Endothelial cell of umbilical vein (primary cell): ENCODE measurements around the gene BABAM2. TPM values are rescaled to one million over a fixed set of nuclear protein-coding genes. Genes with fewer than 3 reads are reported as not detected.

ENCODE experiments used
- BruUV-seq: library from RNA; stranded (reverse); fragments of 400-500 nt; replicated peaks from 2 replicates; lab custom pipeline; 2021; lab: Mats Ljungman, UMichigan
- CTCF ChIA-PET: fragments of 300-600, 350-600 bp; sonication (Branson Sonifier 250); formaldehyde crosslinking; loops from one replicate; lab custom pipeline; 2021; ENCODE audit warnings: antibody characterized with exemption, inconsistent platforms; lab: Charles Lee
- POLR2A ChIA-PET: fragments of 300-600, 350-600 bp; sonication (Branson Sonifier 250); formaldehyde crosslinking; loops from one replicate; lab custom pipeline; 2021; ENCODE audit warnings: antibody characterized with exemption, inconsistent platforms; lab: Charles Lee
- DNase-seq: peaks from one replicate; pipeline ENCODE4 v3.0.0-alpha.2; 2011; ENCODE audit warnings: low read depth, low spot score
- FAIRE-seq: peaks from 2 replicates; lab custom pipeline; 2011; peaks lifted over from hg19 to GRCh38; lab: Jason Lieb, UNC
- H2AFZ ChIP-seq: 2 replicates; pipeline ENCODE4 v1.6.0; 2012; ENCODE audit warnings: low read depth, low read length, control low read depth, inconsistent platforms
- H3K27ac ChIP-seq: 2 replicates; pipeline ENCODE4 v1.5.1; 2011; ENCODE audit warnings: low read depth, mild to moderate bottlenecking, control low read depth, low read length, moderate library complexity; ENCODE audit not compliant: insufficient read depth
- H3K27me3 ChIP-seq, 2 experiments: 2 replicates each; pipeline versions ENCODE4 v1.6.0 to v1.6.1; 2011; ENCODE audit warnings: low read length in 2 of 2, mixed read lengths in 1 of 2; ENCODE audit not compliant: control insufficient read depth in 2 of 2, insufficient read depth in 2 of 2
- H3K36me3 ChIP-seq, 2 experiments: 2 replicates in 1 of 2; 3 replicates in 1 of 2; pipeline ENCODE4 v1.5.1; 2011; ENCODE audit warnings: low read length in 2 of 2, mild to moderate bottlenecking in 1 of 2, moderate library complexity in 1 of 2; ENCODE audit not compliant: control insufficient read depth in 2 of 2, insufficient read depth in 2 of 2; ENCODE audit errors: extremely low read depth in 1 of 2
- H3K4me1 ChIP-seq: 3 replicates; pipeline ENCODE4 v1.5.1; 2011; ENCODE audit warnings: mild to moderate bottlenecking, low read length; ENCODE audit not compliant: control insufficient read depth, insufficient read depth; ENCODE audit errors: extremely low read depth
- H3K4me2 ChIP-seq: 2 replicates; pipeline ENCODE4 v1.6.1; 2011; ENCODE audit warnings: low read length, control low read depth, mixed read lengths; ENCODE audit not compliant: insufficient read depth
- H3K4me3 ChIP-seq, 3 experiments: fragments of 200-600 bp in 1 of 3; sonication (generic), shearing (Covaris generic) in 1 of 3; replicated peaks in 1 of 3; 2 replicates each; pipeline ENCODE4 v1.5.1; 2011 to 2016; ENCODE audit warnings: control low read depth in 3 of 3, low read length in 3 of 3, mild to moderate bottlenecking in 2 of 3, inconsistent platforms in 1 of 3, low read depth in 1 of 3, moderate library complexity in 1 of 3; ENCODE audit not compliant: insufficient read depth in 1 of 3
- H3K79me2 ChIP-seq: 2 replicates; pipeline ENCODE4 v1.6.0; 2012; ENCODE audit warnings: low read length, inconsistent platforms; ENCODE audit not compliant: control insufficient read depth, insufficient read depth
- H3K9ac ChIP-seq: replicated peaks from 2 replicates; pipeline ENCODE3; 2011; ENCODE audit warnings: low read length, control low read depth; ENCODE audit not compliant: insufficient read depth; ENCODE audit errors: extremely low read depth
- H3K9me1 ChIP-seq: replicated peaks from 3 replicates; pipeline ENCODE4 v1.6.0; 2011; ENCODE audit warnings: mild to moderate bottlenecking, low read length; ENCODE audit not compliant: control insufficient read depth, insufficient read depth; ENCODE audit errors: extremely low read depth
- H3K9me3 ChIP-seq: replicated peaks from 2 replicates; pipeline ENCODE4 v1.5.1; 2012; ENCODE audit warnings: low read length, inconsistent platforms; ENCODE audit not compliant: control insufficient read depth, insufficient read depth
- H4K20me1 ChIP-seq: replicated peaks from 2 replicates; pipeline ENCODE3; 2011; ENCODE audit warnings: mild to moderate bottlenecking, low read length; ENCODE audit not compliant: control insufficient read depth, insufficient read depth; ENCODE audit errors: extremely low read depth
- EZH2 ChIP-seq: IDR thresholded peaks from 2 replicates; pipeline ENCODE4 v1.6.1; 2012; ENCODE audit warnings: borderline replicate concordance, low read depth, mild to moderate bottlenecking, moderate library complexity, low read length, inconsistent platforms; ENCODE audit not compliant: severe bottlenecking
- FOS ChIP-seq: IDR thresholded peaks from 2 replicates; pipeline ENCODE4 v1.6.1; 2011; ENCODE audit warnings: mild to moderate bottlenecking, low read length, moderate library complexity, borderline replicate concordance; ENCODE audit not compliant: insufficient read depth
- GATA2 ChIP-seq: IDR thresholded peaks from 2 replicates; pipeline ENCODE4 v1.7.0; 2011; ENCODE audit warnings: low read depth, mild to moderate bottlenecking, moderate library complexity, mixed read lengths, low read length; ENCODE audit not compliant: insufficient read length, insufficient read depth
- JUN ChIP-seq: IDR thresholded peaks from 2 replicates; pipeline ENCODE4 v1.6.1; 2011; ENCODE audit warnings: borderline replicate concordance, low read depth; ENCODE audit not compliant: insufficient read length, insufficient read depth
- MAX ChIP-seq: IDR thresholded peaks from 2 replicates; pipeline ENCODE4 v1.6.1; 2011; ENCODE audit not compliant: insufficient read depth, insufficient read length
- MYC ChIP-seq: IDR thresholded peaks from one replicate; pipeline ENCODE4 v1.6.1; 2011; ENCODE audit warnings: mild to moderate bottlenecking, low read depth, low read length
- POLR2A ChIP-seq: IDR thresholded peaks from 2 replicates; pipeline ENCODE4 v1.6.1; 2012; ENCODE audit warnings: low read depth, mild to moderate bottlenecking, control low read depth, low read length
- POLR2AphosphoS5 ChIP-seq: IDR thresholded peaks from 2 replicates; pipeline ENCODE4 v1.6.1; 2012; ENCODE audit warnings: low read depth, mild to moderate bottlenecking, control low read depth, low read length, moderate library complexity; ENCODE audit not compliant: insufficient read depth
- dilution Hi-C: fragments of 300-500 bp; cut with MboI; formaldehyde crosslinking; loops from one replicate; pipeline ENCODE4 v1.15.0; 2019; ENCODE audit warnings: low sequenced_read_pairs; ENCODE audit not compliant: extremely low pct_ligation_motif_present
- intact Hi-C: fragments of 100-400 bp; cut with micrococcal nuclease; formaldehyde crosslinking; loops from one replicate; pipeline ENCODE4 v1.10.0; 2022
- polyA plus RNA-seq, 4 experiments: library from polyadenylated mRNA; depleted of rRNA in 3 of 4; stranded (reverse) in 3 of 4; unstranded in 1 of 4; fragments of >200 nt; gene quantifications; 2 replicates each; pipeline versions ENCODE4 v1.2.1 to v1.2.3, GENCODE V29; 2011 to 2012; ENCODE audit warnings: missing spikeins in 1 of 4
- total RNA-seq: library from RNA; stranded (reverse); gene quantifications from 2 replicates; pipeline ENCODE4 v1.2.3, GENCODE V29; 2021
- TF ChIP-seq, protein P1 (sequence below), 2 donors: IDR thresholded peaks; 1 replicate in 1 of 2; 2 replicates in 1 of 2; pipeline ENCODE4 v1.5.1; 2011; ENCODE audit warnings: low read length in 2 of 2, mild to moderate bottlenecking in 2 of 2, moderate library complexity in 2 of 2, control low read depth in 1 of 2, inconsistent platforms in 1 of 2, low read depth in 1 of 2; ENCODE audit not compliant: insufficient read depth in 1 of 2; ENCODE audit errors: extremely low read depth in 1 of 2

Gene BABAM2
- total and polyA plus RNA-seq, 2 donors (not counting 3 experiments of a cell fraction or from before 2014, with no cell fraction given): 19.9 to 27.6 TPM

- CTCF ChIA-PET: interaction anchor here (1.1 to 1.6 kb wide), 4 partner anchors 12 to 349 kb away, joined by 3 to 4 read pairs (median 4); no protein-coding TSS in a partner anchor
Measured at GRCh38 chr2:28047681-28048080, 157.2 kb downstream of the BABAM2 start.

More at GRCh38 chr2:28047681-28048080, 157.2 kb downstream of the BABAM2 start:
- no peak for DNase-seq
- no peak overlapping the region for H3K4me3 ChIP-seq
- no peak overlapping the region for H3K9ac ChIP-seq
- H2AFZ ChIP-seq: no peak overlapping the region
- BruUV-seq: no TSS peak
- FAIRE-seq: no peak
- H3K4me2 ChIP-seq: peak overlapping the region; percentile 57
- peak overlapping the region; percentile 19 for H3K27ac ChIP-seq
- POLR2A ChIA-PET: no interaction called here
- peaks cover 24% of the 10 kb centered on the region for H3K4me1 ChIP-seq
- TF ChIP-seq POLR2A (no peak), POLR2AphosphoS5 (no peak), FOS (no peak), EZH2 (no peak), JUN (no peak), GATA2 (no peak), MYC (no peak), MAX (no peak)
- TF ChIP-seq, protein P1, sequence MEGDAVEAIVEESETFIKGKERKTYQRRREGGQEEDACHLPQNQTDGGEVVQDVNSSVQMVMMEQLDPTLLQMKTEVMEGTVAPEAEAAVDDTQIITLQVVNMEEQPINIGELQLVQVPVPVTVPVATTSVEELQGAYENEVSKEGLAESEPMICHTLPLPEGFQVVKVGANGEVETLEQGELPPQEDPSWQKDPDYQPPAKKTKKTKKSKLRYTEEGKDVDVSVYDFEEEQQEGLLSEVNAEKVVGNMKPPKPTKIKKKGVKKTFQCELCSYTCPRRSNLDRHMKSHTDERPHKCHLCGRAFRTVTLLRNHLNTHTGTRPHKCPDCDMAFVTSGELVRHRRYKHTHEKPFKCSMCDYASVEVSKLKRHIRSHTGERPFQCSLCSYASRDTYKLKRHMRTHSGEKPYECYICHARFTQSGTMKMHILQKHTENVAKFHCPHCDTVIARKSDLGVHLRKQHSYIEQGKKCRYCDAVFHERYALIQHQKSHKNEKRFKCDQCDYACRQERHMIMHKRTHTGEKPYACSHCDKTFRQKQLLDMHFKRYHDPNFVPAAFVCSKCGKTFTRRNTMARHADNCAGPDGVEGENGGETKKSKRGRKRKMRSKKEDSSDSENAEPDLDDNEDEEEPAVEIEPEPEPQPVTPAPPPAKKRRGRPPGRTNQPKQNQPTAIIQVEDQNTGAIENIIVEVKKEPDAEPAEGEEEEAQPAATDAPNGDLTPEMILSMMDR (IDR thresholded peaks at IDR 0.05; ENCODE audit: extremely low read depth in 1 of 2, insufficient read depth in 1 of 2, low read depth in 1 of 2, low read length in 2 of 2): no peak
- no peaks in the 10 kb centered on the region for H3K36me3 ChIP-seq
- intact Hi-C loops: no loop called here
- no peaks in the 10 kb centered on the region for H3K9me1 ChIP-seq
- no peaks in the 10 kb centered on the region for H3K27me3 ChIP-seq
- H3K79me2 ChIP-seq: no peaks in the 10 kb centered on the region
- H3K9me3 ChIP-seq: no peaks in the 10 kb centered on the region
- H4K20me1 ChIP-seq: no peaks in the 10 kb centered on the region
- dilution Hi-C loops: no loop called here
